MM.1S (cell line): ENCODE results near the gene CA10.

Experiments
- EZH2 ChIP-seq: fragments of 300-600 bp; sonication (generic); optimal IDR thresholded peaks from 2 replicates; pipeline ENCODE3; 2017; ENCODE audit warnings: low read depth, mild to moderate bottlenecking, antibody characterized with exemption, low read length, mixed read lengths
- EZH2phosphoT487 ChIP-seq: fragments of 300-600 bp; sonication (generic); IDR thresholded peaks from 2 replicates; pipeline ENCODE4 v1.6.1; 2018; ENCODE audit warnings: antibody characterized with exemption, low read length
- TF ChIP-seq, protein P1 (sequence below): fragments of 300-600 bp; sonication (generic); IDR thresholded peaks from 2 replicates; pipeline ENCODE4 v1.5.1; 2016; ENCODE audit warnings: antibody characterized with exemption, low read length, mixed read lengths

DNA sequence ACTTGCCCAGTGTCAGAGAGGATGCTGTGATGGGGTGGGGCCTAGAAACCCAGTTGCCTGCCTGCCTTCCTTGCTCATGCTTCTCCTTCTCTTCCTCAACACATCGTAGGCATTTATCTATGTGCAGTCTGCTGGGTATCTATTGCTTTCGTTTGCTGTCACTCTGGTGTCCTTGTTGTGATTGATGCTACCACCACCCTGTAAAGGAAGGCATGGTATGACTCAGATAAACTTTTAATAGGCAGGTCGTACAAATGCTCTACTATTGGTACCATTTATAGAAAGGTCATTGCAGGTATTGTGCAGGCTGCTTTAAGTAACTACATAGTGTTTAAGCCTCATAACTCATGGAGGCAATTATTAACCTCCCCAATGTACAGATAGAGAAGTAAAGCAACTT lies 529.3 kb downstream of the CA10 start:
- TF ChIP-seq, protein P1, sequence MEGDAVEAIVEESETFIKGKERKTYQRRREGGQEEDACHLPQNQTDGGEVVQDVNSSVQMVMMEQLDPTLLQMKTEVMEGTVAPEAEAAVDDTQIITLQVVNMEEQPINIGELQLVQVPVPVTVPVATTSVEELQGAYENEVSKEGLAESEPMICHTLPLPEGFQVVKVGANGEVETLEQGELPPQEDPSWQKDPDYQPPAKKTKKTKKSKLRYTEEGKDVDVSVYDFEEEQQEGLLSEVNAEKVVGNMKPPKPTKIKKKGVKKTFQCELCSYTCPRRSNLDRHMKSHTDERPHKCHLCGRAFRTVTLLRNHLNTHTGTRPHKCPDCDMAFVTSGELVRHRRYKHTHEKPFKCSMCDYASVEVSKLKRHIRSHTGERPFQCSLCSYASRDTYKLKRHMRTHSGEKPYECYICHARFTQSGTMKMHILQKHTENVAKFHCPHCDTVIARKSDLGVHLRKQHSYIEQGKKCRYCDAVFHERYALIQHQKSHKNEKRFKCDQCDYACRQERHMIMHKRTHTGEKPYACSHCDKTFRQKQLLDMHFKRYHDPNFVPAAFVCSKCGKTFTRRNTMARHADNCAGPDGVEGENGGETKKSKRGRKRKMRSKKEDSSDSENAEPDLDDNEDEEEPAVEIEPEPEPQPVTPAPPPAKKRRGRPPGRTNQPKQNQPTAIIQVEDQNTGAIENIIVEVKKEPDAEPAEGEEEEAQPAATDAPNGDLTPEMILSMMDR: no peak
- TF ChIP-seq EZH2 (no peak), EZH2phosphoT487 (no peak)
